ENCODE measurements around the gene BRMS1.
A peak's percentile ranks its signal among the peaks of the same experiment; 100 is the strongest.
"Not testable (repeated sequence)": the region's sequence is repeated elsewhere in the genome, so short reads cannot be mapped to it uniquely, and the experiment has no call there.

BRMS1 gene

GRCh38 chr11:66362481-66363147 lies 17.7 kb upstream of the BRMS1 start:
- no peak for DNase-seq

DNA sequence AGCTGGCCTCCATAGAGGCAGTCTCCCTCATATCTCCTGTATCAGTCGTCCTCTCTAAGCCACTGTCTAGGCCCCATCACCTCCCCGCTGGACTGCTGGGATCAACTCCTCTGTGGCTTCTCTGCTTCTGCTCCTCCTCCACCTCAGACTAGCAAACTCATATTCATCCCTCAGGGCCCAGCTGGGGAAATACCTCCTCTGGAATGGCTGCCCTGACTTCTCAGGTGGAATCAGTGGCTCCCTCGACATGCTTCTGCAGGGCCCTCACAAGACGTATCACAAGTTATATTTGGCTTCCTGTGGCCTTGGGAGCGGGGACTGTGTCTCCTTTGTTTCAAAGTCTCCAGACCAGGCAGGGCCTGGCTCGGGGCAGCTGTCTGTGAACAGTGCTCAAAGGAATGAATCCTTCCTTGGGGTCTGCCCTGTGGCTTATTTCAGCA lies 16.6 kb upstream of the BRMS1 start:
- DNase-seq = no peak

GRCh38 chr11:66360406-66361073 lies 15.6 kb upstream of the BRMS1 start:
- DNase-seq = no peak

- no peak for DNase-seq
Measured at GRCh38 chr11:66359662-66360087, 14.8 kb upstream of the BRMS1 start.

DNA sequence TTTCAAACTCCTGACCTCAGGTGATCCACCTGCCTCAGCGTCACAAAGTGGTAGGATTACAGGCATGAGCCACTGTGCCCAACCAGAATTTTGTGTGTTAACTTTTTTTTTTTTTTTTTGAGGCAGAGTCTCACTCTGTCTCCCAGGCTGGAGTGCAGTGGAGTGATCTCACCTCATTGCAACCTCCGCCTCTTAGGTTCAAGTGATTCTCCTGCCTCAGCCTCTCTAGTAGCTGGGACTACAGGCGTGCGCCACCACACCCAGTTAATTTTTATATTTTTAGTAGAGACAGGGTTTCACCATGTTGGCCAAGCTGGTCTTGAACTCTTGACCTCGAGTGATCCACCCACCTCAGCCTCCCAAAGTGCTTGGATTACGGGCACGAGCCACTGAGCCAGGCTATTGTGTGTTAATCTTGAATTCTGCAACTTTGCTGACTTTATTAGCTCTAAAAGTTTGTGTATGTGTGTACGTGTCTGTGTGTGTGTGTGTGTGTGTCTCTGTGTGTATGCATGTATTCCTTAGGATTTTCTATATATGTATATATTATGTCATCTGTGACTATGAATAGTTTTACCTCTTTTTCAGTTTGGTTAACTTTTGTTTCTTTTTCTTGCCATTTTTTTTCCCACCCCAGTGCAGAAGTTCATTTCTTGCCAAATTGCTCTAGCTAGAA lies 5.8 kb upstream of the BRMS1 start:
- DNase-seq = not testable (repeated sequence)

- no peak for DNase-seq
Measured at GRCh38 chr11:66349084-66349386, 4.1 kb upstream of the BRMS1 start.

DNA sequence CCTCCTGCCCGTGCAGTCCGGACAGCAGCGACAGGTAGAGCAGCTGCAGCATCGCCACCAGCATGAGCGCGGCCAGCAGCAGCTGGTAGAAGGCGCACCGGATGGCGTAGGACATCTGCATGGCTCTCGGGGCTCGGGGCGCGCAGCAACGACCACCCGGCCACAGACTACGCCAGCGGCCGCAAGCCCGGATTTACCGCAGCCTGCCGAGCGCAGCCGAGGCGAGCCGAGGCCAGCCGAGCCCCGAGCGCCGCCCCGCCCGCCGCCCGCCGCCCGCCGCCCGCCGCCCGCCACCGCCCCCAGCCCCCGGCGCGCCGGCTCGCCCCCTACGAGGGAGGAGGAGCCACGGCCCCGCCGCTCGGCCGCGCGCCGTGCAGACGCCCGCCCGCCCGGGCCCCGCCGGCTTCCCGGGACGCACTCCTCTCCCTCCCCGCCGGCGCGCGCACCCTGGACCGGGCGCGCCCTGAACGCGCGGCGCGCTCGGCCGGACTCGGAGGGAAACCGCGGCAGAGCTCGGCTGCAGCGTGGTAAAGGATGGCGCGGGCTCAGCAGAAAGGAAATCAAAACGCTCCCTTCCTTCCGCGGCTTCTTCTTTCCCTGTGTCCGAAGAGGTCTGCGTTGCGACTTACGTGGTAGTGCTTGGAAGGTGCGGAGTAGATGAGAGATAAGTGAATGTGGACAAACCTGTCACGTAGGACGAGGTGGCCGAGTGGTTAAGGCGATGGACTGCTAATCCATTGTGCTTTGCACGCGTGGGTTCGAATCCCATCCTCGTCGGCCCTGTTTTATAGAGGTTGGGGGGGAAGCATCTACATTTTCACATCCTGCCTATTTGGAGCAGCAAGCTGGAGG lies 2.7 kb upstream of the BRMS1 start, which contains the start of gene B4GAT1:
Gene B4GAT1 (minus strand): TSS at position 205 of the 852 bp plus-strand sequence. CDS start 84 bp downstream, at position 121.
- DNase-seq = peak; percentile 91

DNA sequence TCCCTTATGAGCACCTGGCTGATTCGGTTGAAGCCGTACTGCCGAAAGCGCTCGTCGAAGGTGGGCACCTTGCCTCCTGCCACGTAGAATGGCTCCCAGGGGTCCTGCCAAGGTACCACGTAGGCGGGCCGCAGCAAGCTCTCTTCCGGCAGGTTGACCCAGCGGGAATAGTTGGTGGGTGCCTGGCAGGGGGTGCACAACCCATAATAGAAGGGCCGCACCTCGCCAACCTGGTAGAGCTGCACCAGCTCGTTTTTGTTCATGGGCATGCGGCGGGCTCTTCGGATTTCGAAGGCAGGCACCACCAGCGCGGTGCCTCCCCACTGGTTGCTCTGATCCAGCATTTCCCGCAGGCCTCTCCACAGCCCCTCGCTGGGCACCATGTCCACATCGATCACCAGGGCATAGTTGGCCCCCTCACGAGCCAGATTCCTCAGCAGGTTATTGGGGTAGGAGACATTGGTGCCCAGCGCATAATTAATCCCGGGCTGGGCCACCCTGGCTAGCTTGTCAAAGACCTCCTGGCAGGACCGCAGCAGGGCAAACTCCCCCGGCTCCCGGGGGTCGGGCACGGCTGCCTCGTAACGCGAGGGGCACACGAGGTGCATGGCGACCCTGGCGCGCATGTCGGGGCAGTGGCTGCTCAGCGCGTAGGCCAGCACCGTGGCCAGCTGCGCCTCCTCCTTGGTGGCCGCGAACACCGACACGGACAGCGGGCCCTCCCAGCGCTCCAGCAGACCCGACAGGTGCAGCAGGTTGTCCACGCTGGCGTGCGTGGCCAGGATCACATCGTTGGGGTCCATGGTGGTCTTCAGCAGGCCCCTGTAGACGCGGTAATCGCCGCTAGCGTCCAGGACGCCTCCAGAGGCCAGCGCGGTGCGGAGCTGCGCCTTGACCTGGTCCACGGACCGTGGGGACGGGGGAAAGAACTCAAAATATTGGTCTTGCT lies 1.8 kb upstream of the BRMS1 start:
- DNase-seq = no peak

- no peak for DNase-seq
Measured at GRCh38 chr11:66345316-66345649, 379 bp upstream of the BRMS1 start.

- no peak for DNase-seq
Measured at GRCh38 chr11:66343176-66343575, 1.7 kb downstream of the BRMS1 start.

DNA sequence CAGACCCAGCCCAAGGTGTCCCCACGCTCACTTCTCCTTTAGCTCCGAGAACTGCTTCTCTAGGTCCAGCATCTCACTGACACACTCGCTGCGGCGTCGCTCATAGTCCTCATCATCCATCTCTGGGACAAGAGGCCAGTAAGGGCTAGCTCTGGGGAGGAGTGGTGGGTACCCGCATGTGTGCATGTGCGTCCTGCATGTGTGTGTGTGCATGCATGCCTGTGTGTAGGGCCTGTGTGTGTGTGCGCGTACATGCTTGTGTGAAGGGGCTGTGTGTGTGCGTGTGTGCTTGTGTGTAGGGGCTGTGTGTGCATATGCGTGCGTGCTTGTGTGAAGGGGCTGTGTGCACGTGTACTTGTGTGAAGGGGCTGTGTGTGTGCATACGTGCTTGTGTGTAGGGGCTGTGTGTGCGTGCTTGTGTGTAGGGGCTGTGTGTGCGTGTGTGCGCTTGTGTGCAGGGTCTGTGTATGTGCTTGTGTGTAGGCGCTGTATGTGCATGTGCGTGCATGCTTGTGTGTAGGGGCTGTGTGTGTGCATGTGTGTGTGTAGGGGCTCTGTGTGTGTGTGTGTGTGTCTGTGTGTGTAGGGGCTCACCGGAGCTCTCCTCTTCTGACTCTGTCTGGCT lies 3.3 kb downstream of the BRMS1 start:
- no peak for DNase-seq

GRCh38 chr11:66340596-66341501 lies 4.1 kb downstream of the BRMS1 start:
- no peak for DNase-seq

- DNase-seq = no peak
Measured at GRCh38 chr11:66339686-66340483, 5.0 kb downstream of the BRMS1 start.

DNA sequence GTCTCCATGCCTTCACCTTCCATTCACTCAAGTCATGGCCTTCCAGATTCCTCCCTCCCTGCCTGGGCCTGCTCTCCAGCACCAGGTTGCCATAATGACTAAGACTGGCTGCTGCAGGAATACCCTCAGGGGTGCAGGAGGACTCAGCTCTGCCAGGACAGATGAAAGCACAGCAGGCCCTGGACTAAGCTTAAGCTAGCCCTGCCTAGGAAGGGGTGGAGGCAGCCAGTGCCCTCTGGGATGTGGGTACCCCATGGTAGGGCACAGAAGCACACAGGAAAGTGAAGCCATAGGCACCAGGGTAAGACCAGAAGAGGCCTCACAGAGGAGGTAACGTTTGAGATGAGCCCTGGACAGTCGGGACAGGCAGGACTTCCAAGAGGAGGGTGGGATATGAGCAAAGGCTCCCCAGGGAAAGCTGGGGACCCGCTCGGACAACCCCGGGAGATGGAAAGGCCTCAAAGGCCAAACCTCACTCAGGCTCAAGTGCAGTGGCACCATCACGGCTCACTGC lies 5.7 kb downstream of the BRMS1 start:
- no peak for DNase-seq

GRCh38 chr11:66338276-66339161 lies 6.4 kb downstream of the BRMS1 start:
- no peak for DNase-seq

DNA sequence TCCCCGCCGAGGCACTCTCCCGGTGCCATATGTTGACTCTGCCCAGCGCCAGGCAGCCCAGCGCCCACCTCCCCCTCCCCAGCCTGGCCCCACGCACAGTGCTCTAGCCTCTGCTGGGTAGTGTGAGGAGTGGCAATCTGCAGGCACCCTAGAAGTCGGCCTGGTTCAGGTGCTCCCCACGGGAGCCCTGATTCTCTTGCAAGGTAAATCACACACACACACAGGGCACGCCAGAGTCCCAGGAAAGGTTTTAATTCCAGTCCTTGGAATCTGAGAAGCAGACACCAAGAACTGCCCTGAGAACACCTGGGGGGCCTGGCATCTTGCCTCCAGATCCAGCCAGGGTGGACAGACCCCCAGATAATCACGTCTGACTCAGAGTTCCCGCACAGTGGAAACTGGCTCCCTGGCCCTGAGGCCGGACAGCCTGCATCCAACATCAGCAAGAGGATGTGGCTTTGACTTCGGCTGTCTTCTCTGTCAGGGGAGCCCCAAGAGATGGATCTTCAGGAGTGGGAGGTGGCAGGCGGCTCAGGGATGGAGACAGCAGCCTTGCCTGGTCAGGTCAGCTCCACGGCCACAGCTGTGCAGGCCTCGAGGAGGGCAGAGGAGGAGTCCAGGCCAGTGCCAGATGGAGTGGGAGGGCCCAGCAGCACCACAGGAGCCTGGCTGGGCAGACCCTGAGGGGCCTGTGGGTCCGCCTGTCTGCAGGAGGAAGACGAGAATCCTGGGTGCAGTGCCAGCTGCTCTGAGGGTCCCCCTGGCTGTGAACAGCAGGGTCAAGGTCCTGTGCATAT lies 7.6 kb downstream of the BRMS1 start:
- no peak for DNase-seq
